HCT116 (cell line): ENCODE results near the gene EME1. TPM values are rescaled to one million over a fixed set of nuclear protein-coding genes. Genes with fewer than 3 reads are reported as not detected.

Experiments used
- ATAC-seq: fragments of 200-7000 bp; cut with Tn5 transposase; 2 replicates; pipeline ENCODE4 v1.9.1; 2020; ENCODE audit warnings: mild to moderate bottlenecking, moderate library complexity
- BruUV-seq: library from RNA; stranded (reverse); fragments of 400-500 nt; replicated peaks from 2 replicates; lab custom pipeline; 2021; lab: Mats Ljungman, UMichigan
- CTCF ChIA-PET: fragments of 300-600 bp; sonication (Branson Sonifier 250); formaldehyde crosslinking; loops from one replicate; lab custom pipeline; 2021; ENCODE audit warnings: antibody characterized with exemption; lab: Charles Lee
- POLR2A ChIA-PET: fragments of 300-600, 350-600 bp; sonication (Branson Sonifier 250); formaldehyde crosslinking; loops from one replicate; lab custom pipeline; 2021; ENCODE audit warnings: antibody characterized with exemption; lab: Charles Lee
- RAD21 ChIA-PET, 2 experiments: fragments of 300-600 bp; sonication (Branson Sonifier 250); formaldehyde crosslinking; loops; one replicate each; lab custom pipeline; 2023; ENCODE audit warnings: low total read pairs in 2 of 2; ENCODE audit not compliant: uncharacterized antibody in 2 of 2, unreplicated experiment in 2 of 2, low non-redundant PET in 1 of 2; lab: Charles Lee
- DNase-seq: peaks from one replicate; pipeline ENCODE4 v3.0.0-alpha.2; 2010; ENCODE audit warnings: low read depth, low spot score
- H2AFZ ChIP-seq: fragments of 200-600 bp; shearing (Covaris generic), sonication (generic); 2 replicates; pipeline ENCODE4 v1.6.1; 2017; ENCODE audit warnings: low read depth, mixed run types, mixed read lengths, antibody characterized with exemption, low read length; ENCODE audit not compliant: poor library complexity, severe bottlenecking
- H3K27ac ChIP-seq: 2 replicates; pipeline ENCODE4 v1.5.1; 2012; ENCODE audit warnings: low read depth, low read length
- H3K27me3 ChIP-seq: fragments of 200-600 bp; sonication (generic); 2 replicates; pipeline ENCODE4 v1.6.1; 2016; ENCODE audit warnings: mixed run types, low read length, mixed read lengths; ENCODE audit not compliant: insufficient read depth
- H3K36me3 ChIP-seq, 2 experiments: fragments of 200-500 bp in 1 of 2; fragments of 200-600 bp in 1 of 2; sonication (Bioruptor generic) in 1 of 2; sonication (generic) in 1 of 2; 2 replicates each; pipeline versions ENCODE4 v1.5.1 to v1.6.1; 2014 to 2016; ENCODE audit warnings: low read length in 2 of 2, inconsistent platforms in 1 of 2, mixed read lengths in 1 of 2, mixed run types in 1 of 2; ENCODE audit not compliant: insufficient read depth in 2 of 2, control insufficient read depth in 1 of 2
- H3K4me1 ChIP-seq, 2 experiments: fragments of 200-600 bp in 1 of 2; sonication (generic) in 1 of 2; 2 replicates each; pipeline versions ENCODE4 v1.5.1 to v1.6.1; 2012 to 2017; ENCODE audit warnings: low read length in 2 of 2, inconsistent platforms in 1 of 2, mild to moderate bottlenecking in 1 of 2, mixed read lengths in 1 of 2, mixed run types in 1 of 2, moderate library complexity in 1 of 2; ENCODE audit not compliant: insufficient read depth in 2 of 2, control insufficient read depth in 1 of 2
- H3K4me2 ChIP-seq: fragments of 200-600 bp; sonication (generic); 2 replicates; pipeline ENCODE4 v1.6.1; 2017; ENCODE audit warnings: mixed run types, low read length, mixed read lengths
- H3K4me3 ChIP-seq, 2 experiments: fragments of 200-600 bp in 1 of 2; sonication (generic) in 1 of 2; replicated peaks in 1 of 2; 2 replicates each; pipeline ENCODE4 v1.5.1; 2011 to 2016; ENCODE audit warnings: low read length in 2 of 2, control low read depth in 1 of 2, low read depth in 1 of 2, mild to moderate bottlenecking in 1 of 2, mixed read lengths in 1 of 2, mixed run types in 1 of 2
- H3K79me2 ChIP-seq: fragments of 200-600 bp; sonication (generic); 2 replicates; pipeline ENCODE4 v1.6.1; 2017; ENCODE audit warnings: mild to moderate bottlenecking, mixed run types, low read length, moderate library complexity, mixed read lengths; ENCODE audit not compliant: insufficient read depth
- H3K9ac ChIP-seq: fragments of 200-600 bp; sonication (generic); 2 replicates; pipeline ENCODE4 v1.6.1; 2016; ENCODE audit warnings: low read length, mixed read lengths
- H3K9me2 ChIP-seq: fragments of 200-600 bp; sonication (generic), shearing (Covaris generic); 2 replicates; pipeline ENCODE4 v1.6.1; 2017; ENCODE audit warnings: mixed run types, mild to moderate bottlenecking, moderate library complexity; ENCODE audit not compliant: insufficient read depth
- H3K9me3 ChIP-seq, 2 experiments: fragments of 200-500 bp in 1 of 2; fragments of 200-600 bp in 1 of 2; sonication (Bioruptor generic) in 1 of 2; sonication (generic) in 1 of 2; 2 replicates each; pipeline ENCODE4 v1.6.1; 2014 to 2017; ENCODE audit warnings: low read length in 2 of 2, mixed read lengths in 2 of 2, inconsistent platforms in 1 of 2, low read depth in 1 of 2, mild to moderate bottlenecking in 1 of 2, mixed run types in 1 of 2, moderate library complexity in 1 of 2; ENCODE audit not compliant: control insufficient read depth in 1 of 2, insufficient read depth in 1 of 2
- H4K20me1 ChIP-seq: fragments of 200-600 bp; sonication (generic), shearing (Covaris generic); 2 replicates; pipeline ENCODE4 v1.6.1; 2017; ENCODE audit warnings: mixed run types, mild to moderate bottlenecking, moderate library complexity; ENCODE audit not compliant: insufficient read depth
- CBX3 ChIP-seq: IDR thresholded peaks from 2 replicates; pipeline ENCODE4 v1.6.1; 2012; ENCODE audit warnings: low read depth
- CEBPB ChIP-seq: IDR thresholded peaks from 2 replicates; pipeline ENCODE4 v1.6.1; 2012; ENCODE audit warnings: low read depth
- EGR1 ChIP-seq: IDR thresholded peaks from 2 replicates; pipeline ENCODE4 v1.6.1; 2012; ENCODE audit warnings: low read depth
- EZH2 ChIP-seq: fragments of 200-600 bp; sonication (generic); IDR thresholded peaks from 2 replicates; pipeline ENCODE4 v1.6.1; 2017; ENCODE audit warnings: antibody characterized with exemption, mixed run types
- EZH2phosphoT487 ChIP-seq: fragments of 200-600 bp; IDR thresholded peaks from 2 replicates; pipeline ENCODE4 v1.6.1; 2018; ENCODE audit warnings: antibody characterized with exemption, borderline replicate concordance
- FOSL1 ChIP-seq: IDR thresholded peaks from 2 replicates; pipeline ENCODE4 v1.6.1; 2012; ENCODE audit warnings: low read depth
- JUND ChIP-seq: IDR thresholded peaks from 2 replicates; pipeline ENCODE4 v1.6.1; 2012
- POLR2A ChIP-seq: IDR thresholded peaks from 2 replicates; pipeline ENCODE4 v1.7.0; 2011; ENCODE audit warnings: borderline replicate concordance; ENCODE audit not compliant: insufficient read depth, insufficient read length; ENCODE audit errors: extremely low read depth
- RAD21 ChIP-seq: IDR thresholded peaks from 2 replicates; pipeline ENCODE4 v1.6.1; 2012; ENCODE audit warnings: low read depth, mild to moderate bottlenecking
- SIN3A ChIP-seq: IDR thresholded peaks from 2 replicates; pipeline ENCODE4 v1.6.1; 2012; ENCODE audit warnings: low read depth
- SP1 ChIP-seq: IDR thresholded peaks from 2 replicates; pipeline ENCODE4 v1.6.1; 2012; ENCODE audit warnings: low read depth
- TCF7L2 ChIP-seq: IDR thresholded peaks from 2 replicates; pipeline ENCODE4 v1.7.0; 2011; ENCODE audit warnings: borderline replicate concordance, inconsistent platforms; ENCODE audit not compliant: insufficient read depth, insufficient read length; ENCODE audit errors: extremely low read depth
- ZBTB33 ChIP-seq: IDR thresholded peaks from 2 replicates; pipeline ENCODE4 v1.6.1; 2011; ENCODE audit warnings: mild to moderate bottlenecking, low read length, moderate library complexity; ENCODE audit not compliant: insufficient replicate concordance; ENCODE audit errors: extremely low read depth
- ZFX ChIP-seq: fragments of 450-650 bp; IDR thresholded peaks from 2 replicates; pipeline ENCODE4 v1.6.1; 2017
- ZNF274 ChIP-seq: fragments of 200-500 bp; sonication (Bioruptor generic); IDR thresholded peaks from 2 replicates; pipeline ENCODE4 v1.6.1; 2014; ENCODE audit warnings: mild to moderate bottlenecking, low read depth, low read length, inconsistent platforms
- intact Hi-C: fragments of 100-400 bp; cut with micrococcal nuclease; formaldehyde crosslinking; loops from 2 replicates; pipeline ENCODE4 v1.10.0; 2022
- total RNA-seq: library from RNA; stranded (reverse); gene quantifications from one replicate; pipeline ENCODE4 v1.2.1, GENCODE V29; 2021; ENCODE audit not compliant: unreplicated experiment
- TF ChIP-seq, protein P1 (sequence below): IDR thresholded peaks from 2 replicates; pipeline ENCODE4 v1.6.1; 2012
- TF ChIP-seq, protein P2 (sequence below), 3 experiments: fragments of 200-600 bp in 1 of 3; sonication (generic) in 1 of 3; IDR thresholded peaks in 2 of 3; conservative IDR thresholded peaks in 1 of 3; 2 replicates each; pipeline ENCODE4 v1.5.1; 2012 to 2017; ENCODE audit warnings: low read depth in 2 of 3, low read length in 2 of 3, antibody characterized with exemption in 1 of 3, borderline replicate concordance in 1 of 3, control low read depth in 1 of 3, mild to moderate bottlenecking in 1 of 3, mixed read lengths in 1 of 3, mixed run types in 1 of 3, moderate library complexity in 1 of 3; ENCODE audit not compliant: insufficient read depth in 1 of 3

The EME1 gene
- total RNA-seq, 1 experiment from 2014 or later = 31.8 TPM

GRCh38 chr17:50359005-50359699, 13.9 kb upstream of the EME1 start:
- DNase-seq (no peak), ATAC-seq (no peak)
- H3K4me1 ChIP-seq = peaks cover 3 to 8% of the 10 kb centered on the region in 2 experiments; a peak in 2 of 4 replicates
- no TSS peak for BruUV-seq
- no peaks in the 10 kb centered on the region for H4K20me1 ChIP-seq
- TF ChIP-seq ZBTB33 (no peak), JUND (no peak), SIN3A (no peak), RAD21 (no peak), EZH2 (no peak), POLR2A (no peak), SP1 (no peak), TCF7L2 (no peak), CEBPB (no peak), EGR1 (no peak), ZNF274 (no peak), EZH2phosphoT487 (no peak), ZFX (no peak), FOSL1 (no peak), CBX3 (no peak)
- TF ChIP-seq, protein P1, sequence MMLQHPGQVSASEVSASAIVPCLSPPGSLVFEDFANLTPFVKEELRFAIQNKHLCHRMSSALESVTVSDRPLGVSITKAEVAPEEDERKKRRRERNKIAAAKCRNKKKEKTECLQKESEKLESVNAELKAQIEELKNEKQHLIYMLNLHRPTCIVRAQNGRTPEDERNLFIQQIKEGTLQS = no peak
- TF ChIP-seq, protein P2, sequence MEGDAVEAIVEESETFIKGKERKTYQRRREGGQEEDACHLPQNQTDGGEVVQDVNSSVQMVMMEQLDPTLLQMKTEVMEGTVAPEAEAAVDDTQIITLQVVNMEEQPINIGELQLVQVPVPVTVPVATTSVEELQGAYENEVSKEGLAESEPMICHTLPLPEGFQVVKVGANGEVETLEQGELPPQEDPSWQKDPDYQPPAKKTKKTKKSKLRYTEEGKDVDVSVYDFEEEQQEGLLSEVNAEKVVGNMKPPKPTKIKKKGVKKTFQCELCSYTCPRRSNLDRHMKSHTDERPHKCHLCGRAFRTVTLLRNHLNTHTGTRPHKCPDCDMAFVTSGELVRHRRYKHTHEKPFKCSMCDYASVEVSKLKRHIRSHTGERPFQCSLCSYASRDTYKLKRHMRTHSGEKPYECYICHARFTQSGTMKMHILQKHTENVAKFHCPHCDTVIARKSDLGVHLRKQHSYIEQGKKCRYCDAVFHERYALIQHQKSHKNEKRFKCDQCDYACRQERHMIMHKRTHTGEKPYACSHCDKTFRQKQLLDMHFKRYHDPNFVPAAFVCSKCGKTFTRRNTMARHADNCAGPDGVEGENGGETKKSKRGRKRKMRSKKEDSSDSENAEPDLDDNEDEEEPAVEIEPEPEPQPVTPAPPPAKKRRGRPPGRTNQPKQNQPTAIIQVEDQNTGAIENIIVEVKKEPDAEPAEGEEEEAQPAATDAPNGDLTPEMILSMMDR (IDR thresholded peaks at IDR 0.05 in 2 of 3, conservative IDR thresholded peaks at IDR 0.05 in 1 of 3; ENCODE audit: borderline replicate concordance in 1 of 3, insufficient read depth in 1 of 3, low read depth in 2 of 3, low read length in 2 of 3) = no peak
- no peak overlapping the region for H2AFZ ChIP-seq
- no peaks in the 10 kb centered on the region for H3K9me3 ChIP-seq
- intact Hi-C loops = no loop called here
- no peaks in the 10 kb centered on the region for H3K79me2 ChIP-seq
- no peaks in the 10 kb centered on the region for H3K9me2 ChIP-seq
- H3K9ac ChIP-seq = no peak overlapping the region
- no peak overlapping the region for H3K4me3 ChIP-seq
- ChIA-PET POLR2A (no interaction called here), CTCF (no interaction called here), RAD21 (no interaction called here)
- H3K36me3 ChIP-seq = peaks cover 51 to 53% of the 10 kb centered on the region in 2 experiments; a peak in 3 of 4 replicates
- H3K27me3 ChIP-seq = no peaks in the 10 kb centered on the region
- H3K4me2 ChIP-seq = no peak overlapping the region
- H3K27ac ChIP-seq = no peak overlapping the region
